Neural cell (in vitro differentiated cells): Measurements from ENCODE around the gene UPB1. TPM values are rescaled to one million over a fixed set of nuclear protein-coding genes. Genes with fewer than 3 reads are reported as not detected.

Experiments used
- H2AFZ ChIP-seq: fragments of 200-600, 300-800 bp; sonication (generic), shearing (Covaris generic); 2 replicates; pipeline ENCODE4 v1.6.0; 2014; ENCODE audit warnings: low read depth, mild to moderate bottlenecking, antibody characterized with exemption, low read length, moderate library complexity
- H3F3A ChIP-seq: fragments of 200-600 bp; shearing (Covaris generic); 2 replicates; pipeline ENCODE4 v1.6.1; 2016; ENCODE audit warnings: mild to moderate bottlenecking, moderate library complexity, mixed read lengths, antibody characterized with exemption, low read length; ENCODE audit not compliant: insufficient read depth, poor library complexity, severe bottlenecking
- H3K27ac ChIP-seq: fragments of 200-600, 300-800 bp; sonication (generic), shearing (Covaris generic); 2 replicates; pipeline ENCODE4 v1.5.1; 2014; ENCODE audit warnings: mild to moderate bottlenecking, low read length, moderate library complexity
- H3K27me3 ChIP-seq: fragments of 300-800, 200-600 bp; sonication (generic), shearing (Covaris generic); 2 replicates; pipeline ENCODE4 v1.6.0; 2014; ENCODE audit warnings: mild to moderate bottlenecking, low read depth, low read length, moderate library complexity; ENCODE audit not compliant: insufficient read depth
- H3K36me3 ChIP-seq: fragments of 300-800, 200-600 bp; sonication (generic), shearing (Covaris generic); 2 replicates; pipeline ENCODE4 v1.5.1; 2014; ENCODE audit warnings: mild to moderate bottlenecking, antibody characterized with exemption, low read length, moderate library complexity; ENCODE audit not compliant: insufficient read depth
- H3K4me2 ChIP-seq: fragments of 300-800, 200-600 bp; sonication (generic), shearing (Covaris generic); 2 replicates; pipeline ENCODE4 v1.6.0; 2014; ENCODE audit warnings: mild to moderate bottlenecking, low read length
- H3K4me3 ChIP-seq: fragments of 300-800, 200-600 bp; sonication (generic), shearing (Covaris generic); 2 replicates; pipeline ENCODE4 v1.5.1; 2014; ENCODE audit warnings: mild to moderate bottlenecking, low read length, moderate library complexity
- H3K79me2 ChIP-seq: fragments of 200-600 bp; shearing (Covaris generic); replicated peaks from 2 replicates; pipeline ENCODE4 v1.6.0; 2014; ENCODE audit warnings: mild to moderate bottlenecking, low read length, moderate library complexity; ENCODE audit not compliant: insufficient read depth
- H3K9ac ChIP-seq: fragments of 300-800, 200-600 bp; sonication (generic), shearing (Covaris generic); 2 replicates; pipeline ENCODE4 v1.6.1; 2016; ENCODE audit warnings: mild to moderate bottlenecking, low read length, mixed read lengths
- H3K9me2 ChIP-seq: fragments of 200-600 bp; shearing (Covaris generic); 2 replicates; pipeline ENCODE4 v1.6.1; 2016; ENCODE audit warnings: mild to moderate bottlenecking, low read length, mixed read lengths; ENCODE audit not compliant: insufficient read depth
- H3K9me3 ChIP-seq: fragments of 200-600, 300-800 bp; sonication (generic), shearing (Covaris generic); 2 replicates; pipeline ENCODE4 v1.6.1; 2016; ENCODE audit warnings: mild to moderate bottlenecking, mixed run types, low read length, moderate library complexity, mixed read lengths
- H4K20me1 ChIP-seq: fragments of 200-600 bp; shearing (Covaris generic); 2 replicates; pipeline ENCODE4 v1.6.1; 2016; ENCODE audit warnings: mild to moderate bottlenecking, mixed run types; ENCODE audit not compliant: insufficient read depth
- CTCF ChIP-seq: fragments of 450-650 bp; IDR thresholded peaks from 2 replicates; pipeline ENCODE4 v1.5.1; 2014; ENCODE audit warnings: antibody characterized with exemption, mild to moderate bottlenecking, moderate library complexity; ENCODE audit not compliant: poor library complexity, severe bottlenecking
- EP300 ChIP-seq: fragments of 450-650 bp; conservative IDR thresholded peaks from 2 replicates; pipeline ENCODE4 v1.6.1; 2014; ENCODE audit warnings: antibody characterized with exemption, mild to moderate bottlenecking, moderate library complexity; ENCODE audit not compliant: poor library complexity, severe bottlenecking
- EZH2 ChIP-seq: fragments of 200-600, 300-800 bp; shearing (Covaris generic), sonication (generic); IDR thresholded peaks from 2 replicates; pipeline ENCODE4 v1.6.1; 2014; ENCODE audit warnings: antibody characterized with exemption, low read length, borderline replicate concordance, mild to moderate bottlenecking; ENCODE audit not compliant: insufficient read depth, poor library complexity, severe bottlenecking
- MXI1 ChIP-seq: fragments of 450-650 bp; conservative IDR thresholded peaks from 2 replicates; pipeline ENCODE4 v1.6.1; 2014; ENCODE audit warnings: antibody characterized with exemption, mild to moderate bottlenecking; ENCODE audit not compliant: poor library complexity, severe bottlenecking
- POLR2AphosphoS5 ChIP-seq: IDR thresholded peaks from 2 replicates; pipeline ENCODE4 v1.6.1; 2012
- RAD21 ChIP-seq: fragments of 450-650 bp; conservative IDR thresholded peaks from 2 replicates; pipeline ENCODE4 v1.6.1; 2014; ENCODE audit warnings: antibody characterized with exemption, mild to moderate bottlenecking, moderate library complexity
- SMC3 ChIP-seq: fragments of 450-650 bp; conservative IDR thresholded peaks from 2 replicates; pipeline ENCODE4 v1.6.1; 2014; ENCODE audit warnings: antibody characterized with exemption, mild to moderate bottlenecking, moderate library complexity; ENCODE audit not compliant: poor library complexity
- TAF1 ChIP-seq: IDR thresholded peaks from 2 replicates; pipeline ENCODE4 v1.6.1; 2012; ENCODE audit warnings: low read depth
- polyA plus RNA-seq: library from polyadenylated mRNA; depleted of rRNA; stranded (reverse); fragments of >200 nt; gene quantifications from 2 replicates; pipeline ENCODE4 v1.2.3, GENCODE V29; 2014
- TF ChIP-seq, protein P1 (sequence below): IDR thresholded peaks from 2 replicates; pipeline ENCODE4 v1.6.1; 2012; ENCODE audit warnings: borderline replicate concordance

Gene UPB1
- polyA plus RNA-seq, 1 donor from 2014 or later, result 0.12 TPM

- no peaks in the 10 kb centered on the region for H3K9me3 ChIP-seq
- H3K4me2 ChIP-seq, result no peak overlapping the region
- H3F3A ChIP-seq, result no peaks in the 10 kb centered on the region
- no peaks in the 10 kb centered on the region for H3K27me3 ChIP-seq
- H3K36me3 ChIP-seq, result peaks cover 2% of the 10 kb centered on the region
- TF ChIP-seq RAD21 (no peak), EZH2 (no peak), MXI1 (no peak), SMC3 (no peak), CTCF (no peak), TAF1 (no peak), EP300 (no peak), POLR2AphosphoS5 (no peak)
- TF ChIP-seq, protein P1, sequence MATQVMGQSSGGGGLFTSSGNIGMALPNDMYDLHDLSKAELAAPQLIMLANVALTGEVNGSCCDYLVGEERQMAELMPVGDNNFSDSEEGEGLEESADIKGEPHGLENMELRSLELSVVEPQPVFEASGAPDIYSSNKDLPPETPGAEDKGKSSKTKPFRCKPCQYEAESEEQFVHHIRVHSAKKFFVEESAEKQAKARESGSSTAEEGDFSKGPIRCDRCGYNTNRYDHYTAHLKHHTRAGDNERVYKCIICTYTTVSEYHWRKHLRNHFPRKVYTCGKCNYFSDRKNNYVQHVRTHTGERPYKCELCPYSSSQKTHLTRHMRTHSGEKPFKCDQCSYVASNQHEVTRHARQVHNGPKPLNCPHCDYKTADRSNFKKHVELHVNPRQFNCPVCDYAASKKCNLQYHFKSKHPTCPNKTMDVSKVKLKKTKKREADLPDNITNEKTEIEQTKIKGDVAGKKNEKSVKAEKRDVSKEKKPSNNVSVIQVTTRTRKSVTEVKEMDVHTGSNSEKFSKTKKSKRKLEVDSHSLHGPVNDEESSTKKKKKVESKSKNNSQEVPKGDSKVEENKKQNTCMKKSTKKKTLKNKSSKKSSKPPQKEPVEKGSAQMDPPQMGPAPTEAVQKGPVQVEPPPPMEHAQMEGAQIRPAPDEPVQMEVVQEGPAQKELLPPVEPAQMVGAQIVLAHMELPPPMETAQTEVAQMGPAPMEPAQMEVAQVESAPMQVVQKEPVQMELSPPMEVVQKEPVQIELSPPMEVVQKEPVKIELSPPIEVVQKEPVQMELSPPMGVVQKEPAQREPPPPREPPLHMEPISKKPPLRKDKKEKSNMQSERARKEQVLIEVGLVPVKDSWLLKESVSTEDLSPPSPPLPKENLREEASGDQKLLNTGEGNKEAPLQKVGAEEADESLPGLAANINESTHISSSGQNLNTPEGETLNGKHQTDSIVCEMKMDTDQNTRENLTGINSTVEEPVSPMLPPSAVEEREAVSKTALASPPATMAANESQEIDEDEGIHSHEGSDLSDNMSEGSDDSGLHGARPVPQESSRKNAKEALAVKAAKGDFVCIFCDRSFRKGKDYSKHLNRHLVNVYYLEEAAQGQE, result no peak
- H3K4me3 ChIP-seq, result no peak overlapping the region
- H3K27ac ChIP-seq, result no peak overlapping the region
- H3K9me2 ChIP-seq, result no peaks in the 10 kb centered on the region
- H4K20me1 ChIP-seq, result no peaks in the 10 kb centered on the region
- no peak overlapping the region for H3K9ac ChIP-seq
- H3K79me2 ChIP-seq, result no peaks in the 10 kb centered on the region
- no peak overlapping the region for H2AFZ ChIP-seq
Measured at GRCh38 chr22:24542641-24543040, 47.5 kb downstream of the UPB1 start.

- TF ChIP-seq TAF1 (no peak), SMC3 (no peak), CTCF (no peak)
- TF ChIP-seq, protein P1, result no peak
- Histone ChIP-seq H3K9me2 (no peaks in the 10 kb centered on the region), H3K27ac (no peak overlapping the region)
Measured at GRCh38 chr22:24543185-24543601, 48.1 kb downstream of the UPB1 start.

More at GRCh38 chr22:24543185-24543601, 48.1 kb downstream of the UPB1 start:
- H3K9me3 ChIP-seq, result no peaks in the 10 kb centered on the region
- H3K9ac ChIP-seq, result no peak overlapping the region
- no peak overlapping the region for H2AFZ ChIP-seq
- no peaks in the 10 kb centered on the region for H4K20me1 ChIP-seq
- no peak overlapping the region for H3K4me3 ChIP-seq
- no peaks in the 10 kb centered on the region for H3K27me3 ChIP-seq
- no peak overlapping the region for H3K4me2 ChIP-seq
- no peaks in the 10 kb centered on the region for H3K79me2 ChIP-seq
- no peaks in the 10 kb centered on the region for H3F3A ChIP-seq
- peaks cover 4% of the 10 kb centered on the region for H3K36me3 ChIP-seq
